Measurements from ENCODE around the gene KIF5C.

The KIF5C gene

GRCh38 chr2:148888003-148888501 is 13.0 kb downstream of the KIF5C start:
- no peak for DNase-seq

GRCh38 chr2:148888986-148889385 is 14.0 kb downstream of the KIF5C start:
- DNase-seq = no peak

- no peak for DNase-seq
Observed at GRCh38 chr2:148893906-148894305, 18.9 kb downstream of the KIF5C start.

- no peak for DNase-seq
Observed at GRCh38 chr2:148896136-148896535, 21.1 kb downstream of the KIF5C start.

- DNase-seq = no peak
Observed at GRCh38 chr2:148899638-148900318, 24.8 kb downstream of the KIF5C start.

GRCh38 chr2:148900350-148900837 is 25.4 kb downstream of the KIF5C start:
- DNase-seq = no peak

GRCh38 chr2:148901142-148901541 is 26.1 kb downstream of the KIF5C start:
- DNase-seq = no peak

GRCh38 chr2:148902798-148903197 is 27.8 kb downstream of the KIF5C start:
- DNase-seq = no peak

GRCh38 chr2:148903294-148903693 is 28.3 kb downstream of the KIF5C start:
- no peak for DNase-seq

GRCh38 chr2:148903979-148904378 is 29.0 kb downstream of the KIF5C start:
- DNase-seq = no peak

GRCh38 chr2:148906124-148906523 is 31.1 kb downstream of the KIF5C start:
- DNase-seq = no peak

- DNase-seq = no peak
Observed at GRCh38 chr2:148907085-148907785, 32.2 kb downstream of the KIF5C start.

- no peak for DNase-seq
Observed at GRCh38 chr2:148909114-148909513, 34.1 kb downstream of the KIF5C start.

- no peak for DNase-seq
Observed at GRCh38 chr2:148913061-148913460, 38.0 kb downstream of the KIF5C start.

- no peak for DNase-seq
Observed at GRCh38 chr2:148913492-148913891, 38.5 kb downstream of the KIF5C start.

- no peak for DNase-seq
Observed at GRCh38 chr2:148914463-148914862, 39.4 kb downstream of the KIF5C start.

GRCh38 chr2:148917431-148917830 is 42.4 kb downstream of the KIF5C start:
- DNase-seq = no peak

GRCh38 chr2:148918554-148918953 is 43.5 kb downstream of the KIF5C start:
- no peak for DNase-seq

GRCh38 chr2:148920559-148920958 is 45.5 kb downstream of the KIF5C start:
- no peak for DNase-seq

GRCh38 chr2:148922062-148922461 is 47.0 kb downstream of the KIF5C start:
- DNase-seq = no peak

- DNase-seq = no peak
Observed at GRCh38 chr2:148922776-148923475, 47.9 kb downstream of the KIF5C start.

GRCh38 chr2:148924514-148925178 is 49.6 kb downstream of the KIF5C start:
- DNase-seq = no peak
